CD8-positive, alpha-beta memory T cell (primary cell): ENCODE measurements around the gene COL6A2. TPM values are rescaled to one million over a fixed set of nuclear protein-coding genes. Genes with fewer than 3 reads are reported as not detected.
"Not testable (repeated sequence)": the region's sequence is repeated elsewhere in the genome, so short reads cannot be mapped to it uniquely, and the experiment has no call there.

ENCODE experiments used
- CTCF ChIA-PET: fragments of 350-600 bp; sonication (Branson Sonifier 250); formaldehyde crosslinking; loops from one replicate; lab custom pipeline; 2021; ENCODE audit warnings: antibody characterized with exemption; lab: Charles Lee
- POLR2A ChIA-PET: fragments of 350-600 bp; sonication (Branson Sonifier 250); formaldehyde crosslinking; loops from one replicate; lab custom pipeline; 2021; ENCODE audit warnings: antibody characterized with exemption; lab: Charles Lee
- DNase-seq, 5 donors: peaks; one replicate each; pipeline versions ENCODE4 v3.0.0 to v3.0.0-alpha.2; 2020 to 2022; ENCODE audit warnings: mixed read lengths in 1 of 5
- H3K27ac ChIP-seq: one replicate; pipeline ENCODE4 v1.7.0; 2013; ENCODE audit warnings: low read depth, mild to moderate bottlenecking, low read length, moderate library complexity
- H3K27me3 ChIP-seq: 2 replicates; pipeline ENCODE4 v1.7.0; 2013; ENCODE audit warnings: low read length, mild to moderate bottlenecking; ENCODE audit not compliant: insufficient read depth, poor library complexity, severe bottlenecking
- H3K36me3 ChIP-seq: 2 replicates; pipeline ENCODE4 v1.7.0; 2013; ENCODE audit warnings: mild to moderate bottlenecking, low read length, moderate library complexity; ENCODE audit not compliant: insufficient read depth
- H3K4me1 ChIP-seq: 2 replicates; pipeline ENCODE4 v1.7.0; 2013; ENCODE audit warnings: mild to moderate bottlenecking, low read length, moderate library complexity; ENCODE audit not compliant: insufficient read depth
- H3K4me3 ChIP-seq: 2 replicates; pipeline ENCODE4 v1.7.0; 2013; ENCODE audit warnings: mild to moderate bottlenecking, low read length
- H3K9me3 ChIP-seq: 2 replicates; pipeline ENCODE4 v1.7.0; 2013; ENCODE audit warnings: mild to moderate bottlenecking, low read length
- H3K27ac Mint-ChIP-seq, 8 donors: one replicate each; pipeline ENCODE4 v1.8.0; 2020 to 2021; ENCODE audit warnings: mixed read lengths in 8 of 8, mild to moderate bottlenecking in 6 of 8, inconsistent platforms in 3 of 8, moderate library complexity in 3 of 8
- H3K27me3 Mint-ChIP-seq, 2 donors: one replicate each; pipeline ENCODE4 v1.8.0; 2020 to 2021; ENCODE audit warnings: mixed read lengths in 2 of 2, mild to moderate bottlenecking in 1 of 2, moderate library complexity in 1 of 2
- H3K36me3 Mint-ChIP-seq, 3 donors: one replicate each; pipeline ENCODE4 v1.8.0; 2020 to 2021; ENCODE audit warnings: mixed read lengths in 3 of 3, inconsistent platforms in 1 of 3, mild to moderate bottlenecking in 1 of 3
- H3K4me1 Mint-ChIP-seq, 3 donors: one replicate each; pipeline ENCODE4 v1.8.0; 2020 to 2021; ENCODE audit warnings: mixed read lengths in 3 of 3, inconsistent platforms in 1 of 3, mild to moderate bottlenecking in 1 of 3
- H3K4me3 Mint-ChIP-seq, 7 donors: one replicate each; pipeline ENCODE4 v1.8.0; 2020 to 2021; ENCODE audit warnings: mixed read lengths in 7 of 7, mild to moderate bottlenecking in 6 of 7, moderate library complexity in 4 of 7, inconsistent platforms in 2 of 7
- H3K9me3 Mint-ChIP-seq, 5 donors: one replicate each; pipeline ENCODE4 v1.8.0; 2020 to 2022; ENCODE audit warnings: mixed read lengths in 5 of 5, mild to moderate bottlenecking in 3 of 5, moderate library complexity in 2 of 5, inconsistent platforms in 1 of 5
- polyA plus RNA-seq: library from polyadenylated mRNA; unstranded; fragments of 300-500 nt; fragmentation: Illumina TruSeq; gene quantifications from one replicate; pipeline ENCODE4 v1.2.3, GENCODE V29; 2021
- total RNA-seq, 2 experiments: library from RNA; stranded (reverse); gene quantifications; one replicate each; pipeline ENCODE4 v1.2.3, GENCODE V29; 2021

Gene COL6A2
- total and polyA plus RNA-seq, 3 experiments from 2014 or later, result 17.4 to 25.1 (median 22.8) TPM

DNA sequence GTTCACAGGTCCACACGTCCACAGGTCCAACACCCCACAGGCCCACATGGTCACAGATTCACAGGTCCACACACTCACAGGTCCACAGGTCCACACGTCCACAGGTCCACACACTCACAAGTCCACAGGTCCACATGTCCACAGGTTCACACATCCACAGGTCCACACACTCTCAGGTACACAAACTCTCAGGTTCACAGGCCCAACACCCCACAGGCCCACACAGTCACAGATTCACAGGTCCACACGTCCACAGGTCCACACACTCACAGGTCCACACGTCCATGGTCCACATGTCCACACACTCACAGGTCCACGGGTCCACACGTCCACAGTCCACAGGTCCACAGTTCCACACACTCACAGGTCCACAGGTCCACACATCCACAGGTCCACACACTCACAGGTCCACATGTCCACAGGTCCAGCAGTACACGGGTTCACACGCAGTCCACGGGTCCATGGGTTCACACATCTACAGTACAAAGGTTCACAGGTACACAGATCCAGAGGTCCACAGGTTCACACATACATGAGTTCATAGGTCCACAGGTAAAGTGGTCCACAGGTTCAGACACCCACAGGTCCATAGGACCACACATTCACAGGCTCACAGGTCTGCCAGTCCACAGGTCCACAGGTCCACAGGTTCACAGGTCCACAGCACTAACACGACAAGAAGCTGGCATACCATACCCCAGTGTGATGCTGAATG lies 39.3 kb upstream of the COL6A2 start:
- Mint-ChIP-seq H3K9me3 (peaks cover 0 to 4% (median 2%) of the 10 kb centered on the region in 5 donors), H3K4me3 (peak overlapping the region in 4 of 7 donors; percentile 4 to 71 (median 42)), H3K27ac (peak overlapping the region in 4 of 8 donors; percentile 17 to 83 (median 48)), H3K4me1 (peaks cover 13 to 24% (median 15%) of the 10 kb centered on the region in 3 donors), H3K36me3 (peaks cover 0 to 6% (median 0%) of the 10 kb centered on the region in 3 donors), H3K27me3 (peaks cover 41 to 57% of the 10 kb centered on the region in 2 donors)
- Histone ChIP-seq H3K4me1 (peaks cover 13% of the 10 kb centered on the region), H3K9me3 (no peaks in the 10 kb centered on the region), H3K4me3 (no peak overlapping the region), H3K27ac (no peak overlapping the region), H3K36me3 (no peaks in the 10 kb centered on the region), H3K27me3 (peaks cover 17% of the 10 kb centered on the region)
- POLR2A ChIA-PET, result no interaction called here
- CTCF ChIA-PET, result no interaction called here
- DNase-seq, result no peak

DNA sequence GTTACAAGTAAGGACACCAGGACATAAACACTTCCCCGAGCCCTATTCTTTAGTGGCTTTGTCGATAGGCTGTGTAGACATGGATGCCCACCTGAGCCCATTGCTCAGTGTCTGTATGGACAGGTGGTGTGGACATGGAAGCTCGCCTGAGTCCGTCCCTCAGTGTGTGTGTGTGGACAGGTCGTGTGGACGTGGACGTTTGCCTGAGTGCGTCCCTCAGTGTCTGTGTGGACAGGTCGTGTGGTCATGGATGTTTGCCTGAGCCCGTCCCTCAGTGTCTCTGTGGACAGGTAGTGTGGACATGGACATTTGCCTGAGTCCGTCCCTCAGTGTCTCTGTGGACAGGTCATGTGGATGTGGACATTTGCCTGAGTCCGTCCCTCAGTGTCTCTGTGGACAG lies 38.7 kb upstream of the COL6A2 start:
- Histone ChIP-seq H3K4me1 (peaks cover 13% of the 10 kb centered on the region), H3K27me3 (peaks cover 17% of the 10 kb centered on the region), H3K27ac (no peak overlapping the region), H3K36me3 (no peaks in the 10 kb centered on the region), H3K9me3 (no peaks in the 10 kb centered on the region), H3K4me3 (no peak overlapping the region)
- ChIA-PET CTCF (no interaction called here), POLR2A (no interaction called here)
- peaks cover 13 to 24% (median 15%) of the 10 kb centered on the region in 3 donors for H3K4me1 Mint-ChIP-seq
- peaks cover 0 to 4% (median 2%) of the 10 kb centered on the region in 5 donors for H3K9me3 Mint-ChIP-seq
- no peak for DNase-seq
- H3K27ac Mint-ChIP-seq, result peak overlapping the region in 2 of 8 donors; percentile 12 to 47
- H3K27me3 Mint-ChIP-seq, result peaks cover 41 to 60% of the 10 kb centered on the region in 2 donors
- H3K4me3 Mint-ChIP-seq, result peak overlapping the region in 1 of 7 donors; percentile 66
- peaks cover 0 to 6% (median 0%) of the 10 kb centered on the region in 3 donors for H3K36me3 Mint-ChIP-seq

DNA sequence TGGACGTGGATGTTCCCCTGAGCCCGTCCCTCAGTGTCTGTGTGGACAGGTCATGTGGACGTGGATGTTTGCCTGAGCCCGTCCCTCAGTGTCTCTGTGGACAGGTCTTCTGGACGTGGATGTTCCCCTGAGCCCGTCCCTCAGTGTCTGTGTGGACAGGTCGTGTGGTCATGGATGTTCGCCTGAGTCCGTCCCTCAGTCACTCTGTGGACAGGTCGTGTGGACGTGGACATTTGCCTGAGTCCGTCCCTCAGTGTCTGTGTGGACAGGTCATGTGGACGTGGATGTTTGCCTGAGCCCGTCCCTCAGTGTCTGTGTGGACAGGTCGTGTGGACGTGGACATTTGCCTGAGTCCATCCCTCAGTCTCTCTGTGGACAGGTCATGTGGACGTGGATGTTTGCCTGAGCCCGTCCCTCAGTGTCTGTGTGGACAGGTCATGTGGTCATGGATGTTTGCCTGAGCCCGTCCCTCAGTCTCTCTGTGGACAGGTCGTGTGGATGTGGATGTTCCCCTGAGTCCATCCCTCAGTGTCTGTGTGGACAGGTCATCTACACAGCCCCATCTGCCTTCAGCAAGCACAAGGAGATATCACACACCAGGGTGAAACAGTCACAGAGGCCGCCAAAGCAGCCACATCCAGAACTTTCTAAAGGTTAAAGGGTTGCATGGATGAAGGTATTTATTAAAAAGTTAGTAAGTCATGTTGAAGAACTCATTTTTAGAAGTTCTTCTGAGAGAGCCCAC lies 38.0 kb upstream of the COL6A2 start:
- H3K4me3 ChIP-seq, H3K9me3 Mint-ChIP-seq, H3K9me3 ChIP-seq, CTCF ChIA-PET, H3K36me3 ChIP-seq, H3K27ac Mint-ChIP-seq, POLR2A ChIA-PET, H3K27ac ChIP-seq, DNase-seq, H3K36me3 Mint-ChIP-seq: not testable (repeated sequence)
- peaks cover 13% of the 10 kb centered on the region for H3K4me1 ChIP-seq
- H3K27me3 Mint-ChIP-seq, result peaks cover 41 to 64% of the 10 kb centered on the region in 2 donors
- H3K4me1 Mint-ChIP-seq, result peaks cover 13 to 24% (median 15%) of the 10 kb centered on the region in 3 donors
- H3K27me3 ChIP-seq, result peaks cover 17% of the 10 kb centered on the region
- peak overlapping the region in 1 of 7 donors; percentile 32 for H3K4me3 Mint-ChIP-seq

DNA sequence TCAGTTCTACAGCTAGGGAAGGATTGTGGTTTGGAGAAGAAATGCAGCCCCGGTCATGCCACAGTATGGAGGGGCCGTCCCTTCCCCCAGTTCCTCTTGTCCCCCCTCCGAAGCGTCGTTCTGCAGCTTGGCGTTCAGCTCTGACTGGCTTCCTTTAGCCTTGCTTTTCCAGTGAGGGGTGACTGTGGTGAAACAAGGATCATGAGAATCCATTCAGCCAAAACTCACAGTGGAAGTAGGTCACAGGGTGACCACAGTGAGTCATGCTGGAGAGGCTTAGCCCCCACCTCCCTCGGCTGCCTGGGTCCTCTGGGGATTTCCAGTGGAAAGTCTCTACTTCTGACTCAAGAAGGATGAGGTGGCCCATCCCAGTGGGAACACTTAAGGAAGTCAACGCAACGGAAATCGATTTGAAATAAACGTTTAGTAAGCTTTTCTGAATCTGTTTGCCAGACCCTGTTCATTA lies 37.3 kb upstream of the COL6A2 start:
- Mint-ChIP-seq H3K4me1 (peaks cover 15 to 27% (median 15%) of the 10 kb centered on the region in 3 donors), H3K27me3 (peaks cover 42 to 71% of the 10 kb centered on the region in 2 donors), H3K9me3 (peaks cover 0 to 4% (median 2%) of the 10 kb centered on the region in 5 donors), H3K4me3 (no peak overlapping the region), H3K27ac (peak overlapping the region in 1 of 8 donors; percentile 11), H3K36me3 (peaks cover 0 to 6% (median 0%) of the 10 kb centered on the region in 3 donors)
- no peak overlapping the region for H3K4me3 ChIP-seq
- POLR2A ChIA-PET, result no interaction called here
- peaks cover 20% of the 10 kb centered on the region for H3K27me3 ChIP-seq
- peaks cover 13% of the 10 kb centered on the region for H3K4me1 ChIP-seq
- no peaks in the 10 kb centered on the region for H3K9me3 ChIP-seq
- peak in 1 of 5 donors; percentile 17 for DNase-seq
- CTCF ChIA-PET, result no interaction called here
- H3K27ac ChIP-seq, result no peak overlapping the region
- H3K36me3 ChIP-seq, result no peaks in the 10 kb centered on the region

DNA sequence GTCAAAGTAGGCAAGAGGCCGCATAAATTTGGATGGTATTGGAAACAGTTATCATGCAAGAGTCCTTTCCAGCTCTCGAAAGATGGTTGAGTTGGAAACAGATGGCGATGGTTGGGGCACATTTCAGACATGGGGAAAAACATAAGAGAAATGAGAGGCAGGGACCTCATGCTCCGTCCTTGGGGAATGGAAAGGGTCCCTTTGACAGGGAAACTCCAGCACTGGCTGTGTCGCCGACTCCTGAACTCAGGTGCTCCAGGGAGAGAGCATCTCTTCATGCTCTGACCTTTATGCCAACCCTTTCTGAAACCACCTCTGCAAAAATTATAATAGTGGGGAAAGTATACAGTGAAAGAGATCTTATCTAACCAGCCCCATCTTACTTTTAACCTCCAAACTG lies 36.8 kb upstream of the COL6A2 start:
- Mint-ChIP-seq H3K9me3 (peaks cover 0 to 4% (median 2%) of the 10 kb centered on the region in 5 donors), H3K27ac (no peak overlapping the region), H3K27me3 (peaks cover 42 to 73% of the 10 kb centered on the region in 2 donors), H3K4me1 (peaks cover 15 to 29% (median 16%) of the 10 kb centered on the region in 3 donors), H3K36me3 (peaks cover 0 to 6% (median 0%) of the 10 kb centered on the region in 3 donors), H3K4me3 (no peak overlapping the region)
- ChIA-PET POLR2A (no interaction called here), CTCF (no interaction called here)
- H3K36me3 ChIP-seq, result no peaks in the 10 kb centered on the region
- H3K27me3 ChIP-seq, result peaks cover 24% of the 10 kb centered on the region
- H3K9me3 ChIP-seq, result no peaks in the 10 kb centered on the region
- H3K4me1 ChIP-seq, result peaks cover 13% of the 10 kb centered on the region
- no peak overlapping the region for H3K27ac ChIP-seq
- DNase-seq, result no peak
- no peak overlapping the region for H3K4me3 ChIP-seq

DNA sequence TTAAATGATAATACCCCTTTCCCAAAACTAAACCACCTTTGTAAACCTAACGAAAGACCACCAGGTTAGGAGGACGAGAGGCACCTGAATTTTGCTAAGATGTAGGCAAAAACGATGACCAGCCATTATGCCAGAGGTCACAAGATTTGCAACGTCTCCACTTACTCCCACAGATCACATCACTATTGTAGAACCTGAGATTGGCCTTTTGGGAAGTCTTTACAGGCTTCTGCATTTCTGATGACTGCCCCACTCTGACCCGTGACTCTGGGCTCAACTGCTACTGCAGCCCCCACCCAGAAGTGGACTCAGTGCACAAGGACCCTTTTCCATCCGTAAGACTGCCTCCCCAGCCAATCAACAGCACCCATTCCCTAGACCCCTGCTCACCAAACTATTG lies 36.4 kb upstream of the COL6A2 start:
- peaks cover 41 to 74% of the 10 kb centered on the region in 2 donors for H3K27me3 Mint-ChIP-seq
- Histone ChIP-seq H3K4me1 (peaks cover 13% of the 10 kb centered on the region), H3K27me3 (peaks cover 23% of the 10 kb centered on the region), H3K9me3 (no peaks in the 10 kb centered on the region), H3K36me3 (no peaks in the 10 kb centered on the region), H3K27ac (no peak overlapping the region), H3K4me3 (no peak overlapping the region)
- H3K4me1 Mint-ChIP-seq, result peaks cover 15 to 28% (median 16%) of the 10 kb centered on the region in 3 donors
- H3K27ac Mint-ChIP-seq, result peak overlapping the region in 1 of 8 donors; percentile 33
- peaks cover 0 to 4% (median 2%) of the 10 kb centered on the region in 5 donors for H3K9me3 Mint-ChIP-seq
- no peak overlapping the region for H3K4me3 Mint-ChIP-seq
- ChIA-PET CTCF (no interaction called here), POLR2A (no interaction called here)
- DNase-seq, result no peak
- peaks cover 0 to 6% (median 0%) of the 10 kb centered on the region in 3 donors for H3K36me3 Mint-ChIP-seq

DNA sequence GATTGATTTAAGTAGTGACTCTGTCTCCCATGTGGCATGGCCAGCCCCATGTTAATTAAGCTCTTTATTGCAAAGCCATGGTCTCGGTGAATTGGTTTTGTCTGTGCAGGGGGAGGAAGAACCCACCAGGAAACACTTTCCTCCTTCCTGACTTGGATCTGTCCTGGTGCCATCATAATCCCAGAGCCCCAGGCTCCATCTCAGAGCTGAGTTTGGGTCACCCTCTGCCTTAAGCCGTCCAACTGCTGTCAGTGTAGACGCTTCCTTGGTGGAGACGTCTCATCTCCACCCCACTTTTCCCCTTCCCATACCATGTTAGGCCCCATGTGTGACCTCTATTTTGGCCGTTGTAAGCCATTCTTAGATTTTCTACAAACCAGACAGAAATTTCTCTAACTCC lies 36.0 kb upstream of the COL6A2 start:
- no peak for DNase-seq
- peaks cover 41 to 75% of the 10 kb centered on the region in 2 donors for H3K27me3 Mint-ChIP-seq
- POLR2A ChIA-PET, result no interaction called here

More for the DNA sequence above, 36.0 kb upstream of the COL6A2 start:
- H3K9me3 Mint-ChIP-seq, result peaks cover 0 to 4% (median 2%) of the 10 kb centered on the region in 5 donors
- H3K27ac Mint-ChIP-seq, result peak overlapping the region in 1 of 8 donors; percentile 33
- Histone ChIP-seq H3K9me3 (no peaks in the 10 kb centered on the region), H3K27ac (no peak overlapping the region), H3K27me3 (peaks cover 19% of the 10 kb centered on the region), H3K4me3 (no peak overlapping the region), H3K36me3 (no peaks in the 10 kb centered on the region), H3K4me1 (peaks cover 9% of the 10 kb centered on the region)
- H3K4me1 Mint-ChIP-seq, result peaks cover 15 to 27% (median 16%) of the 10 kb centered on the region in 3 donors
- CTCF ChIA-PET, result no interaction called here
- peaks cover 0 to 6% (median 0%) of the 10 kb centered on the region in 3 donors for H3K36me3 Mint-ChIP-seq
- no peak overlapping the region for H3K4me3 Mint-ChIP-seq
